Adipocyte (in vitro differentiated cells): ENCODE measurements around the gene ERCC8.

ENCODE experiments used
- DNase-seq: peaks from one replicate; pipeline ENCODE4 v3.0.0-alpha.2; 2015; ENCODE audit warnings: low read depth
- H3K27me3 ChIP-seq: replicated peaks from 2 replicates; pipeline ENCODE4 v1.7.0; 2013; ENCODE audit warnings: mild to moderate bottlenecking, low read length, moderate library complexity; ENCODE audit not compliant: control insufficient read depth, insufficient read depth
- H3K36me3 ChIP-seq: 2 replicates; pipeline ENCODE4 v1.7.0; 2013; ENCODE audit warnings: low read length, mild to moderate bottlenecking, moderate library complexity; ENCODE audit not compliant: control insufficient read depth, insufficient read depth, severe bottlenecking
- H3K4me1 ChIP-seq: 2 replicates; pipeline ENCODE4 v1.7.0; 2013; ENCODE audit warnings: mild to moderate bottlenecking, low read length, moderate library complexity; ENCODE audit not compliant: control insufficient read depth, insufficient read depth
- H3K4me3 ChIP-seq: 2 replicates; pipeline ENCODE4 v1.7.0; 2013; ENCODE audit warnings: mild to moderate bottlenecking, low read length, moderate library complexity
- H3K9ac ChIP-seq: 2 replicates; pipeline ENCODE4 v1.7.0; 2013; ENCODE audit warnings: mild to moderate bottlenecking, low read length, moderate library complexity
- H3K9me3 ChIP-seq: 2 replicates; pipeline ENCODE4 v1.7.0; 2013; ENCODE audit warnings: mild to moderate bottlenecking, low read length, moderate library complexity; ENCODE audit not compliant: control insufficient read depth

ERCC8 gene

DNA sequence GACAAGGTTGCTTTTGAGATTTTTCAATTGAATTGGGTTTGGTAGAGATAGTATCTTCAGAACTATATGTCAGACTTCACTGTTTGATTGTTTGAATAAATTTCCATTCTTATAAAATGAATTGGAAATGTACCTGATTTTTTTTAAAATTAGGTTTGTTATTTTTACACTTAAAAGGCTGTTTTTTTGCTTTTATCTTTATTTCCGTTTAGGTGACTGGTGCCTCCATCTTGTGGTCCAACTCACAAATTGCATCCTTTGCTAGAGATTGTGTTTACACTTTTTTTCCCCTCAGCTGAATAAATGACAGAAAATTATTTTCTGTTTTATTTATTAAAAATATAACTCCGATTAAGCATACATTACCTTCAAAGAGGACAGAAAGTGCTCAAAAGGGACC, 15.7 kb upstream of the ERCC8 start:
- H3K4me3 ChIP-seq: no peak overlapping the region
- peaks cover 25% of the 10 kb centered on the region for H3K4me1 ChIP-seq
- no peaks in the 10 kb centered on the region for H3K9me3 ChIP-seq
- DNase-seq: peak; percentile 64
- H3K36me3 ChIP-seq: no peaks in the 10 kb centered on the region
- H3K27me3 ChIP-seq: no peaks in the 10 kb centered on the region
- no peak overlapping the region for H3K9ac ChIP-seq

- DNase-seq: peak; percentile 76
- Histone ChIP-seq H3K9me3 (peaks cover 6% of the 10 kb centered on the region), H3K4me1 (peaks cover 25% of the 10 kb centered on the region), H3K36me3 (no peaks in the 10 kb centered on the region), H3K4me3 (no peak overlapping the region), H3K27me3 (no peaks in the 10 kb centered on the region), H3K9ac (no peak overlapping the region)
Measured at GRCh38 chr5:60959156-60959555, 14.3 kb upstream of the ERCC8 start.

GRCh38 chr5:60958712-60959111, 13.8 kb upstream of the ERCC8 start:
- no peak for DNase-seq
- H3K36me3 ChIP-seq: no peaks in the 10 kb centered on the region
- no peak overlapping the region for H3K9ac ChIP-seq
- H3K4me3 ChIP-seq: no peak overlapping the region
- H3K4me1 ChIP-seq: peaks cover 23% of the 10 kb centered on the region
- H3K9me3 ChIP-seq: peaks cover 6% of the 10 kb centered on the region
- H3K27me3 ChIP-seq: no peaks in the 10 kb centered on the region

- H3K9ac ChIP-seq: no peak overlapping the region
- H3K27me3 ChIP-seq: no peaks in the 10 kb centered on the region
- peaks cover 6% of the 10 kb centered on the region for H3K9me3 ChIP-seq
- H3K4me1 ChIP-seq: peaks cover 16% of the 10 kb centered on the region
- no peak for DNase-seq
- no peaks in the 10 kb centered on the region for H3K36me3 ChIP-seq
- H3K4me3 ChIP-seq: no peak overlapping the region
Measured at GRCh38 chr5:60958088-60958487, 13.2 kb upstream of the ERCC8 start.

GRCh38 chr5:60955239-60955638, 10.4 kb upstream of the ERCC8 start:
- Histone ChIP-seq H3K9me3 (peaks cover 6% of the 10 kb centered on the region), H3K9ac (no peak overlapping the region), H3K4me1 (peaks cover 8% of the 10 kb centered on the region), H3K36me3 (no peaks in the 10 kb centered on the region), H3K4me3 (no peak overlapping the region), H3K27me3 (no peaks in the 10 kb centered on the region)
- no peak for DNase-seq

DNA sequence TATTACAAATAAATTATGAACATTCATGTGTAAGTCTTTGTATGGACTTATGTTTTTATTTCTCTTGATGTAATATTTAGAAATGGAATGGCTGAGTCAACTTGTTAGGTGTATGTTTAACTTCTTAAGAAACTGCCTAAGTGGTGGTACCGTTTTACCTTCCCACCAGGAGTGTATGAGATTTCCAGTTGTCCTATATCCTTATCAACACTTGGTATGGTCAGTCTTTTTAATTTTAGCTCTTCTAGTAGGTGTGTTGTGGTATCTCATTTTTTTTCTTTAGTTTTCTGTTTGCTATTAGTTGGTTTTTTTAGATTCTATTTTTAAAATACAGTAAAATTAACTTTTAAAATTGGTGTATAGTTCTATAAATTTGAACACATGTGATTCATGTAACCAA, 3.9 kb upstream of the ERCC8 start:
- Histone ChIP-seq H3K9ac (no peak overlapping the region), H3K36me3 (no peaks in the 10 kb centered on the region), H3K27me3 (no peaks in the 10 kb centered on the region), H3K4me1 (peaks cover 18% of the 10 kb centered on the region), H3K4me3 (no peak overlapping the region), H3K9me3 (no peaks in the 10 kb centered on the region)
- no peak for DNase-seq

DNA sequence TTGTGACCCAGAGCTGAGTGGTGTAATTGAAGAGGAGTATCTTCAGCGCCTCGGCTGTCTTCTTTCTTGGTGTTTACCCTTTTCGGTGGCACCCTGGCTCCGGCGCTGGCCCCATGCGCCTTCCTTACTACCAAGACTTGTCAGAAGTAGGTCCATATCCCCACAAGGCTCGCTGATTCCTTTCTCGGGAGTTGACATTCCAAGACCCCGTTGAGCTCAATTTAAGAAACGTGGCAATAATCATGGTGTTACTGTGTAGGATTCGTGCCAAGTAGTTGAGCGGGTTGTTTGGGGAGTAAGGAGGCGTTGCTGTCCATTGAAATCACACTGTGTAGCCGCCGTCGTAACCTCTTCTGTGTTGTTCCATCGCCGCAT, 930 bp upstream of the ERCC8 start:
- peak; percentile 74 for DNase-seq
- H3K4me1 ChIP-seq: peaks cover 23% of the 10 kb centered on the region
- H3K36me3 ChIP-seq: peaks cover 2% of the 10 kb centered on the region
- H3K4me3 ChIP-seq: peak overlapping the region; percentile 99
- H3K9ac ChIP-seq: peak overlapping the region; percentile 94
- no peaks in the 10 kb centered on the region for H3K27me3 ChIP-seq
- no peaks in the 10 kb centered on the region for H3K9me3 ChIP-seq

DNA sequence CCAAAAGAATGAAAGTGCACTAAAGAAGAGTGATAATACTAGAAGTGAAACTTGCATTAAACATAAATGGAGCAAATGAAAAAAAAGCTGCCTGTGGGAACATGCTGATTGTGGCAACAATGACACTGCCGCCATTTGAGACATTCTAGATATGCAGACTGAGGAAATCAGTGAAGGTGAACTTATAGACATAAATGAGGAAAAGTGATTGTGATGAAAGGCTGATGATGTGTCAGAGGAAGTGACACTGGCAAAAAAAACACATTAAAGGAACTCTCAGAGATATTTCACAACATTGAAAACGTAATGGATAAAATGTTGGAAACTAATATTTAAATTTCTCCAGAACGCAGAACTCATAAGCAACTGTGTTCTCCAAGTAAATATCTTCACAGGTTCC, 1.2 kb downstream of the ERCC8 start:
- Histone ChIP-seq H3K9me3 (no peaks in the 10 kb centered on the region), H3K4me3 (peak overlapping the region; percentile 99), H3K27me3 (no peaks in the 10 kb centered on the region), H3K4me1 (peaks cover 23% of the 10 kb centered on the region), H3K9ac (no peak overlapping the region), H3K36me3 (peaks cover 2% of the 10 kb centered on the region)
- no peak for DNase-seq

- Histone ChIP-seq H3K36me3 (peaks cover 25% of the 10 kb centered on the region), H3K9me3 (no peaks in the 10 kb centered on the region), H3K9ac (no peak overlapping the region), H3K4me1 (no peaks in the 10 kb centered on the region), H3K4me3 (no peak overlapping the region), H3K27me3 (no peaks in the 10 kb centered on the region)
- peak; percentile 16 for DNase-seq
Measured at GRCh38 chr5:60929024-60929423, 15.8 kb downstream of the ERCC8 start.

DNA sequence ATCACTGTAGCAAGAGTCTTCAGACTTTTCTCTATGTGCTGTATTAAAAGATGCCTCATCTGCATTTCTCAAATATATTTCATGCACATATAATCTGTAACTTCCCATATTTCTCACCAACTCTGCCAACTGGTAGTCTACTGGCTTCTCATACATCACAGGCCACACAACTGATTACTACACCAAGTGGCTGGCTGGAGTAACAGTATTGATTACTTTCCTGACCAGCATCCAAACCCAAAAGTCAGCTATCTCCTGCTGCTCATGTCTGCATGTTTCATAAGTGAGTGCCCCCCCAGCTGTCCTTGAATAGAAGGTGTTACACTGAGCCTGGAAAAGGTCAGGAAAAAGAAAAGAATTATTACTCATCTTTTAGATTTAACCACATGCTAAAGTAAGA, 17.4 kb downstream of the ERCC8 start:
- Histone ChIP-seq H3K9me3 (no peaks in the 10 kb centered on the region), H3K4me1 (no peaks in the 10 kb centered on the region), H3K27me3 (no peaks in the 10 kb centered on the region), H3K9ac (no peak overlapping the region), H3K36me3 (peaks cover 26% of the 10 kb centered on the region), H3K4me3 (no peak overlapping the region)
- DNase-seq: no peak

- no peak for DNase-seq
- H3K4me1 ChIP-seq: no peaks in the 10 kb centered on the region
- H3K27me3 ChIP-seq: no peaks in the 10 kb centered on the region
- no peaks in the 10 kb centered on the region for H3K9me3 ChIP-seq
- H3K4me3 ChIP-seq: no peak overlapping the region
- H3K9ac ChIP-seq: no peak overlapping the region
- peaks cover 27% of the 10 kb centered on the region for H3K36me3 ChIP-seq
Measured at GRCh38 chr5:60918466-60918865, 26.4 kb downstream of the ERCC8 start.

DNA sequence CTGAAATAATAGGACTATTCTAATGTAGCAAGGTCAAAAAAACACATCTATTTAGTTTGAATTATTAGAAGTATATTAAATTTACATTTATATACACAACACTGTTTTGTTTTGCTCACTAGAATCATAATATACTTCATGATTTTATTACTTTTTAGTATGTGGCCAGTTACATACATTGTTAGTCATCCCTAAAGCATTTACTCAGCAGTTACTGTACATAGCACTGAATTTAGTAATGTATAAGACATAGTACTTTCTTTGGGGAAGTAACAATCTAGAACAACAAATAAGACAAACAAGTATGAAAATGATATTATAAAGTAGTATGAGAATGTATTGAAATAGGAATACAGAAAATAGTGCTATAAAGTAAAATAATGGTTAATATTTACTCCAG, 28.2 kb downstream of the ERCC8 start:
- Histone ChIP-seq H3K36me3 (peaks cover 24% of the 10 kb centered on the region), H3K9me3 (no peaks in the 10 kb centered on the region), H3K4me1 (no peaks in the 10 kb centered on the region), H3K4me3 (no peak overlapping the region), H3K27me3 (no peaks in the 10 kb centered on the region), H3K9ac (no peak overlapping the region)
- DNase-seq: peak; percentile 40
